Upper lobe of right lung (tissue), 1 donor: Measurements from ENCODE around the gene FBXW10B. TPM values are rescaled to one million over a fixed set of nuclear protein-coding genes. Genes with fewer than 3 reads are reported as not detected.
"Not testable (repeated sequence)": the region's sequence is repeated elsewhere in the genome, so short reads cannot be mapped to it uniquely, and the experiment has no call there.

ENCODE experiments used
- ATAC-seq: fragments of 200-7000 bp; cut with Tn5 transposase; one replicate; pipeline ENCODE4 v1.9.1; 2020; ENCODE audit warnings: mild to moderate bottlenecking, moderate library complexity
- DNase-seq: peaks from one replicate; pipeline ENCODE4 v3.0.0-alpha.2; 2020
- H3K27ac ChIP-seq: fragments of 200-600 bp; one replicate; pipeline ENCODE4 v1.8.0; 2022
- H3K27me3 ChIP-seq: fragments of 200-600 bp; one replicate; pipeline ENCODE4 v1.8.0; 2022; ENCODE audit warnings: mild to moderate bottlenecking
- H3K36me3 ChIP-seq: fragments of 200-600 bp; one replicate; pipeline ENCODE4 v1.8.0; 2022
- H3K4me1 ChIP-seq: fragments of 200-600 bp; one replicate; pipeline ENCODE4 v1.8.0; 2022
- H3K4me3 ChIP-seq: fragments of 200-600 bp; one replicate; pipeline ENCODE4 v1.8.0; 2022; ENCODE audit warnings: mild to moderate bottlenecking
- H3K9me3 ChIP-seq: fragments of 200-600 bp; one replicate; pipeline ENCODE4 v1.8.0; 2022
- intact Hi-C: fragments of 100-400 bp; cut with DNase I; formaldehyde crosslinking; loops from one replicate; pipeline ENCODE4 v1.11.0; 2022
- total RNA-seq: library from RNA; stranded (reverse); fragmentation: NEBNext Ultra II Directional; extraction: Animal tissue kit (Norgen Biotek cat#: 25700); gene quantifications from one replicate; pipeline ENCODE4 v1.2.1, GENCODE V29; 2021
- donor health status: DM: no; HTN: yes; CAD: no; lungs with severe emphysema.

Gene FBXW10B
- total RNA-seq, 1 donor from 2014 or later, result 1.4 TPM

- DNase-seq, H3K4me3 ChIP-seq, intact Hi-C loops, H3K9me3 ChIP-seq, H3K4me1 ChIP-seq, H3K27me3 ChIP-seq, H3K27ac ChIP-seq, H3K36me3 ChIP-seq: not testable (repeated sequence)
- peak; percentile 60 for ATAC-seq
Measured at GRCh38 chr17:15629991-15630390, 10.5 kb upstream of the FBXW10B start.

DNA sequence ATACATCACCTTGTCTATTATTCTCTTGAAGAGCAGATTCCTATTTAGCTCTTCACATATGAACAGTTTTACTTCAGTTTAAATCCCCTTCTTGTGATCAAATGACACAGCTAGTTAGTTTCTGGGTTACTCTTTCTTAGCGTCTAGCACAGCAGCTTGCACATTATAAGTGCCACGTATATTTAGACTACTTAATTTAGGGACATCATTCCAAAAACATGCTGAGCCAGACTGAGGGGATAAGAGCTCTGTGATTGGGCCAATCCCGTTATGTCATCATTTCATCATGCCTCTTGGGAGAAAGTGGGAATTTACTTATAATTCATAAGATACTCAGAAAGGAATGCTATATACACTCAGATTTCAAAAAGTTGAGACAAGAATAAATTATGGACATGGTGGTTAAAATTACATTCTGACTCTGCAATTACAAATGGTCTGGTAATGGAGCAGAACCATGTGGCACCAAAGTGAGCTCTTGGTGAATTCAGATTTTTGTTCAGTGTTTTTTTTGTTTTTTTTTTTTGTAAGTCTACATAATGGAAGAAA, 4.2 kb upstream of the FBXW10B start:
- H3K4me1 ChIP-seq, H3K9me3 ChIP-seq, H3K27ac ChIP-seq, H3K4me3 ChIP-seq, DNase-seq, H3K27me3 ChIP-seq, ATAC-seq, H3K36me3 ChIP-seq, intact Hi-C loops: not testable (repeated sequence)

GRCh38 chr17:15623255-15623654, 3.8 kb upstream of the FBXW10B start:
- H3K9me3 ChIP-seq, H3K4me1 ChIP-seq, H3K36me3 ChIP-seq, H3K27ac ChIP-seq, intact Hi-C loops, ATAC-seq, DNase-seq, H3K4me3 ChIP-seq, H3K27me3 ChIP-seq: not testable (repeated sequence)

DNA sequence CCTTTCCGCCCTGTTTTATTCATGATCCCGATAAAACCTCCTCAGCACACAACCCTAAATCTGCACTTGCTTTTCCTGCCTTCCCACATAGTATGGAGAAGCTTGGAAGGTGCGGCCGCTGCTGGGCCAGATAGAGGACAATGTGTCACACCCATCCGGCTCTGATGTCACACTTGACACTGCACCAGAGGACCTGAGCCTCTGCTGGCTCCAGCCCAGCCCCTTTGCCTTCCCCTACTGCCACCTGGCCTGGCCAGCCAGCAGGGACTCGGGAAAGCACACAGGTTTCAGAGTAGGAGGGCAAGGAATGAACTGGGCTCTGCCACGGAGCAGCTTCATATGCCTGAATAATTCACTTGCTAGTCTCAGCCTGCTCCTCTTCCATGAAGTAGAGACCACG, 2.6 kb upstream of the FBXW10B start:
- ATAC-seq, result peak; percentile 24
- H3K4me3 ChIP-seq, H3K9me3 ChIP-seq, H3K27me3 ChIP-seq, H3K36me3 ChIP-seq, DNase-seq, H3K27ac ChIP-seq, intact Hi-C loops, H3K4me1 ChIP-seq: not testable (repeated sequence)

GRCh38 chr17:15616828-15617227, 2.7 kb downstream of the FBXW10B start:
- H3K4me1 ChIP-seq, H3K36me3 ChIP-seq, H3K4me3 ChIP-seq, H3K27me3 ChIP-seq, H3K27ac ChIP-seq, ATAC-seq, H3K9me3 ChIP-seq, intact Hi-C loops, DNase-seq: not testable (repeated sequence)

DNA sequence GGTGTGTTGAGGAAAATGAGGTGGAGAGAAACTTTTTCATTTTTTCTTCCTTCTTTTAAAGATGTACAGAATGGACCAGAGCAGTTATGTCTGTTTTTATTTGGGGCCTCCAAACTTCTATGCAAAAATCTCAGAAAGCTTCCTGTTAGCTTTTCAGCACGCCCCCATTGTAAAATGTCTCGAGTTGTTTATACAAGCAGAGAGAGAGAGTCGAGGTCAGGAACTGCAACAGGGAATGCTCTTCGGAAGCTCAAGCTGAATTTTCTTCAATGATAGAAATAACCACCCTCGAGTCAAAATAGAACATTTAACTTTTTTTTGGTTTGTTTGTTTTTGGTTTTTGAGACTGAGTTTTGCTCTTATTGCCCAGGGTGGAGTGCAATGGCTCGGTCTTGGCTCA, 3.7 kb downstream of the FBXW10B start:
- intact Hi-C loops, H3K4me3 ChIP-seq, DNase-seq, H3K27ac ChIP-seq, H3K36me3 ChIP-seq, H3K27me3 ChIP-seq, ATAC-seq, H3K4me1 ChIP-seq, H3K9me3 ChIP-seq: not testable (repeated sequence)

DNA sequence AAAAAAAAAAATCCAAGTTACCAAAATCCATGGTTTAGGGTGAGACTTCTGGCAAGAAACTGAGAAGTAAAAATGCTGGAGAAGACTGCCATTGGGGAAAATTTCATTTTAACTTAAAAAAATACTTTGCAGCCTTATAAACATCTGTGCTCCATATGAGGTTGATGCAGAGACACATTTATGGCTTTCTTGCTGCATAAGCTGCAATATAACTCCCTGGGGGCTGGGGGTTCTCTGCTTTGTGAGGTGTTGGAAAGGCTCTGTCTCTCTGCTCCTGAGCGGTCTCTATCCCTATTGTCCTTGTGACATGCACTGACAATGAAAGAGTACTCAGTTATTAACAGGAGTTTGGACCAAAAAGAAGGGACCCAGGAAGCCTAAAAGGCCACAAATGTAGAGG, 6.4 kb downstream of the FBXW10B start:
- H3K27me3 ChIP-seq, intact Hi-C loops, H3K4me1 ChIP-seq, H3K36me3 ChIP-seq, DNase-seq, H3K27ac ChIP-seq, ATAC-seq, H3K9me3 ChIP-seq, H3K4me3 ChIP-seq: not testable (repeated sequence)

- ATAC-seq, H3K27ac ChIP-seq, intact Hi-C loops: not testable (repeated sequence)
Measured at GRCh38 chr17:15592960-15593359, 26.5 kb downstream of the FBXW10B start.

GRCh38 chr17:15591986-15592385, 27.5 kb downstream of the FBXW10B start:
- H3K9me3 ChIP-seq, ATAC-seq, H3K27ac ChIP-seq, H3K36me3 ChIP-seq, H3K4me3 ChIP-seq, intact Hi-C loops, H3K27me3 ChIP-seq, H3K4me1 ChIP-seq, DNase-seq: not testable (repeated sequence)

More at GRCh38 chr17:15592960-15593359, 26.5 kb downstream of the FBXW10B start:
- not testable (repeated sequence) for H3K27me3 ChIP-seq, H3K4me3 ChIP-seq, H3K36me3 ChIP-seq, H3K4me1 ChIP-seq, H3K9me3 ChIP-seq, DNase-seq

- DNase-seq, H3K9me3 ChIP-seq, intact Hi-C loops, H3K4me3 ChIP-seq, H3K27me3 ChIP-seq, H3K36me3 ChIP-seq, H3K27ac ChIP-seq, H3K4me1 ChIP-seq: not testable (repeated sequence)
- peak; percentile 27 for ATAC-seq
Measured at GRCh38 chr17:15590844-15591243, 28.7 kb downstream of the FBXW10B start.

DNA sequence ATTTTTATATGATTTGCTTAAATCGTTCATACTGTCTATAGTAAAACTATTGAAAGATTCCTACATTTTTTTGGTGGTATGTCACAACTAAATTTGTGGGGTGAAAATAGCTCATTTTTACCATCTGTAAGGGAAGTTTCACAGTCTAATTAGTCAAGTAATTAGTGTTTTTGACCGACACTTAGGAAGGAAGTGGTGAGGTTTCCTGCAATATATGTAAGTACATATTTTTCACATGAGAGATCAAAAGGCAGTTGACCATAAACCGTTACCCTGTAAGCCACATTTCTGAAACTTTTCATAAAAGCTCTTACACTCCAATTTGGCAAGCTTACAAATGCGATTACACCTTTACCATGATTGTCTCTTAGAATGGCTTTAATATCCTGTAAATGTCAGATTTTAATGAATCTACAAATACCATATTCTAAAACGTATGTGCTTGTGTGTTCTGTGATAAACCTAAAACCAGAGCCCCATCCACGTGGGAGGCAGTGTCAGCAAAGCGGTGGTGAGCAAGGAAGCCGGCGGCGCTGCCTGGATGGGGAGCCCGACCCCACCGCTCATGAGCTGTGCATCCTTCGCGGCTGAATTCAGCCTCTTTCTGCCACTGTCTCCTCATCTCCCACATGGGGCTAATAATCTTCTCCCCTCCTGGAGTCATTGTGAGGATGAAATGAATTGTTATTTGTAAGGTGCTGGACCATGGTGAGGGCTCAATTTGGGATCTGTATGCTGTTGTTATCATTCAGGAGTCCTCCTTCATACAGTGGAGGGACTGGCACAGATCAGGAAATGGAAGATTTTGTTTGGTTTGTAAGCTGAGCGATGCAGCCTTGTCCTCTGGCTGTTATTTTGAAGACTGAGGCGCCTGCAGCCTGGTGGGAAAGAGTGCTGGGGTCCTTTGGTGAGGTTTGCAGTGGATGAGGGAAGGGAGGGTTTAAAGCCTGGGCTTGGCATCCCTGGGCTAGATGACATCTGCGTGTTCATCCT, 29.7 kb downstream of the FBXW10B start:
- ATAC-seq, intact Hi-C loops, H3K27ac ChIP-seq, H3K4me1 ChIP-seq, H3K9me3 ChIP-seq, DNase-seq, H3K36me3 ChIP-seq, H3K27me3 ChIP-seq, H3K4me3 ChIP-seq: not testable (repeated sequence)

DNA sequence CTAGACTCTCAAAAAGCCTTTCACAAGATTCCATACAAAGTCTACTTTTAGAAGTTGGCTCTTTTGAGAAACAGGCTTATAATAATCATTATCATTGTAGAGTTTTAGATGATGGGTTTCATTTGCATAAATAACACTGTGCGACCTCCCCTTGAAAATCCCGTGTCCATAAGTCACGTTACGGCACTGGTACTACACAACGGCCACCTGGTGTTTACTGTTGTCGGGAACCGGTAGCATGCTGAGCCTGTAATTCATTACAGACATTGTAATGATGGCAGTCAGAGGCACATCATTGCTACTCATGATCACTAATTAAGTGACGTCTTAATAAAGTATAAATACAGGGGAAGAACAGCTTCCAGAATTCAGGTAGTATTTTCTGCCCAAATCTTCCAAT, 31.5 kb downstream of the FBXW10B start:
- H3K9me3 ChIP-seq, H3K4me1 ChIP-seq, H3K27ac ChIP-seq, ATAC-seq, H3K4me3 ChIP-seq, intact Hi-C loops, DNase-seq, H3K36me3 ChIP-seq, H3K27me3 ChIP-seq: not testable (repeated sequence)

- ATAC-seq, intact Hi-C loops, H3K4me3 ChIP-seq: not testable (repeated sequence)
Measured at GRCh38 chr17:15583313-15583712, 36.2 kb downstream of the FBXW10B start.

DNA sequence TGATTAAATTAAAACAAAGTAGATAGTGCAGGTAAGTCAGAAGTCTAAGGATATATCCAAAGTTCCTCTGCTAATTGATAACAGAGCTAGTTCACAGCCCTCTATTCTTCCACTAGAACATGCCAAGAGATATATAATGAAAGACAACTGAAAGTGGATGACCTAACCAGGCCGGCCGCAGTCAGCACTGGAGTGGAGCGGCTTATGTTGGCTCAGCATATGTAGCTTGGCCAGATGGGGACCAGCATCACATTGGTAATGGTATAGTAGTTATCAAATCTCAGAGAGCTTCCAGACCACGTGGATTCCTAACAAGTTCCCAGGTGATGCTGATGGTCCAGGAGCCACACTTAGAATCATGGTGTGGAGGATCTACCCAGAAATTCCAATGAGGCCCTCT, 38.0 kb downstream of the FBXW10B start:
- H3K27ac ChIP-seq, DNase-seq, intact Hi-C loops, H3K36me3 ChIP-seq, H3K4me1 ChIP-seq, H3K9me3 ChIP-seq, H3K27me3 ChIP-seq, ATAC-seq, H3K4me3 ChIP-seq: not testable (repeated sequence)

More at GRCh38 chr17:15583313-15583712, 36.2 kb downstream of the FBXW10B start:
- H3K27me3 ChIP-seq, DNase-seq, H3K36me3 ChIP-seq, H3K9me3 ChIP-seq, H3K4me1 ChIP-seq, H3K27ac ChIP-seq: not testable (repeated sequence)
